Endothelial cell of umbilical vein (primary cell): ENCODE measurements around the gene PDK2. TPM values are rescaled to one million over a fixed set of nuclear protein-coding genes. Genes with fewer than 3 reads are reported as not detected.

Source experiments
- BruUV-seq: library from RNA; stranded (reverse); fragments of 400-500 nt; replicated peaks from 2 replicates; lab custom pipeline; 2021; lab: Mats Ljungman, UMichigan
- CTCF ChIA-PET: fragments of 300-600, 350-600 bp; sonication (Branson Sonifier 250); formaldehyde crosslinking; loops from one replicate; lab custom pipeline; 2021; ENCODE audit warnings: antibody characterized with exemption, inconsistent platforms; lab: Charles Lee
- POLR2A ChIA-PET: fragments of 300-600, 350-600 bp; sonication (Branson Sonifier 250); formaldehyde crosslinking; loops from one replicate; lab custom pipeline; 2021; ENCODE audit warnings: antibody characterized with exemption, inconsistent platforms; lab: Charles Lee
- DNase-seq: peaks from one replicate; pipeline ENCODE4 v3.0.0-alpha.2; 2011; ENCODE audit warnings: low read depth, low spot score
- FAIRE-seq: peaks from 2 replicates; lab custom pipeline; 2011; peaks lifted over from hg19 to GRCh38; lab: Jason Lieb, UNC
- H2AFZ ChIP-seq: 2 replicates; pipeline ENCODE4 v1.6.0; 2012; ENCODE audit warnings: low read depth, low read length, control low read depth, inconsistent platforms
- H3K27ac ChIP-seq: 2 replicates; pipeline ENCODE4 v1.5.1; 2011; ENCODE audit warnings: low read depth, mild to moderate bottlenecking, control low read depth, low read length, moderate library complexity; ENCODE audit not compliant: insufficient read depth
- H3K27me3 ChIP-seq, 2 experiments: 2 replicates each; pipeline versions ENCODE4 v1.6.0 to v1.6.1; 2011; ENCODE audit warnings: low read length in 2 of 2, mixed read lengths in 1 of 2; ENCODE audit not compliant: control insufficient read depth in 2 of 2, insufficient read depth in 2 of 2
- H3K36me3 ChIP-seq, 2 experiments: 2 replicates in 1 of 2; 3 replicates in 1 of 2; pipeline ENCODE4 v1.5.1; 2011; ENCODE audit warnings: low read length in 2 of 2, mild to moderate bottlenecking in 1 of 2, moderate library complexity in 1 of 2; ENCODE audit not compliant: control insufficient read depth in 2 of 2, insufficient read depth in 2 of 2; ENCODE audit errors: extremely low read depth in 1 of 2
- H3K4me1 ChIP-seq: 3 replicates; pipeline ENCODE4 v1.5.1; 2011; ENCODE audit warnings: mild to moderate bottlenecking, low read length; ENCODE audit not compliant: control insufficient read depth, insufficient read depth; ENCODE audit errors: extremely low read depth
- H3K4me2 ChIP-seq: 2 replicates; pipeline ENCODE4 v1.6.1; 2011; ENCODE audit warnings: low read length, control low read depth, mixed read lengths; ENCODE audit not compliant: insufficient read depth
- H3K4me3 ChIP-seq, 3 experiments: fragments of 200-600 bp in 1 of 3; sonication (generic), shearing (Covaris generic) in 1 of 3; replicated peaks in 1 of 3; 2 replicates each; pipeline ENCODE4 v1.5.1; 2011 to 2016; ENCODE audit warnings: control low read depth in 3 of 3, low read length in 3 of 3, mild to moderate bottlenecking in 2 of 3, inconsistent platforms in 1 of 3, low read depth in 1 of 3, moderate library complexity in 1 of 3; ENCODE audit not compliant: insufficient read depth in 1 of 3
- H3K79me2 ChIP-seq: 2 replicates; pipeline ENCODE4 v1.6.0; 2012; ENCODE audit warnings: low read length, inconsistent platforms; ENCODE audit not compliant: control insufficient read depth, insufficient read depth
- H3K9ac ChIP-seq: replicated peaks from 2 replicates; pipeline ENCODE3; 2011; ENCODE audit warnings: low read length, control low read depth; ENCODE audit not compliant: insufficient read depth; ENCODE audit errors: extremely low read depth
- H3K9me1 ChIP-seq: replicated peaks from 3 replicates; pipeline ENCODE4 v1.6.0; 2011; ENCODE audit warnings: mild to moderate bottlenecking, low read length; ENCODE audit not compliant: control insufficient read depth, insufficient read depth; ENCODE audit errors: extremely low read depth
- H3K9me3 ChIP-seq: replicated peaks from 2 replicates; pipeline ENCODE4 v1.5.1; 2012; ENCODE audit warnings: low read length, inconsistent platforms; ENCODE audit not compliant: control insufficient read depth, insufficient read depth
- H4K20me1 ChIP-seq: replicated peaks from 2 replicates; pipeline ENCODE3; 2011; ENCODE audit warnings: mild to moderate bottlenecking, low read length; ENCODE audit not compliant: control insufficient read depth, insufficient read depth; ENCODE audit errors: extremely low read depth
- EZH2 ChIP-seq: IDR thresholded peaks from 2 replicates; pipeline ENCODE4 v1.6.1; 2012; ENCODE audit warnings: borderline replicate concordance, low read depth, mild to moderate bottlenecking, moderate library complexity, low read length, inconsistent platforms; ENCODE audit not compliant: severe bottlenecking
- FOS ChIP-seq: IDR thresholded peaks from 2 replicates; pipeline ENCODE4 v1.6.1; 2011; ENCODE audit warnings: mild to moderate bottlenecking, low read length, moderate library complexity, borderline replicate concordance; ENCODE audit not compliant: insufficient read depth
- GATA2 ChIP-seq: IDR thresholded peaks from 2 replicates; pipeline ENCODE4 v1.7.0; 2011; ENCODE audit warnings: low read depth, mild to moderate bottlenecking, moderate library complexity, mixed read lengths, low read length; ENCODE audit not compliant: insufficient read length, insufficient read depth
- JUN ChIP-seq: IDR thresholded peaks from 2 replicates; pipeline ENCODE4 v1.6.1; 2011; ENCODE audit warnings: borderline replicate concordance, low read depth; ENCODE audit not compliant: insufficient read length, insufficient read depth
- MAX ChIP-seq: IDR thresholded peaks from 2 replicates; pipeline ENCODE4 v1.6.1; 2011; ENCODE audit not compliant: insufficient read depth, insufficient read length
- MYC ChIP-seq: IDR thresholded peaks from one replicate; pipeline ENCODE4 v1.6.1; 2011; ENCODE audit warnings: mild to moderate bottlenecking, low read depth, low read length
- POLR2A ChIP-seq: IDR thresholded peaks from 2 replicates; pipeline ENCODE4 v1.6.1; 2012; ENCODE audit warnings: low read depth, mild to moderate bottlenecking, control low read depth, low read length
- POLR2AphosphoS5 ChIP-seq: IDR thresholded peaks from 2 replicates; pipeline ENCODE4 v1.6.1; 2012; ENCODE audit warnings: low read depth, mild to moderate bottlenecking, control low read depth, low read length, moderate library complexity; ENCODE audit not compliant: insufficient read depth
- dilution Hi-C: fragments of 300-500 bp; cut with MboI; formaldehyde crosslinking; loops from one replicate; pipeline ENCODE4 v1.15.0; 2019; ENCODE audit warnings: low sequenced_read_pairs; ENCODE audit not compliant: extremely low pct_ligation_motif_present
- intact Hi-C: fragments of 100-400 bp; cut with micrococcal nuclease; formaldehyde crosslinking; loops from one replicate; pipeline ENCODE4 v1.10.0; 2022
- polyA plus RNA-seq, 4 experiments: library from polyadenylated mRNA; depleted of rRNA in 3 of 4; stranded (reverse) in 3 of 4; unstranded in 1 of 4; fragments of >200 nt; gene quantifications; 2 replicates each; pipeline versions ENCODE4 v1.2.1 to v1.2.3, GENCODE V29; 2011 to 2012; ENCODE audit warnings: missing spikeins in 1 of 4
- total RNA-seq: library from RNA; stranded (reverse); gene quantifications from 2 replicates; pipeline ENCODE4 v1.2.3, GENCODE V29; 2021
- TF ChIP-seq, protein P1 (sequence below), 2 donors: IDR thresholded peaks; 1 replicate in 1 of 2; 2 replicates in 1 of 2; pipeline ENCODE4 v1.5.1; 2011; ENCODE audit warnings: low read length in 2 of 2, mild to moderate bottlenecking in 2 of 2, moderate library complexity in 2 of 2, control low read depth in 1 of 2, inconsistent platforms in 1 of 2, low read depth in 1 of 2; ENCODE audit not compliant: insufficient read depth in 1 of 2; ENCODE audit errors: extremely low read depth in 1 of 2

The PDK2 gene
- total and polyA plus RNA-seq, 2 donors (not counting 3 experiments of a cell fraction or from before 2014, with no cell fraction given) = 21.3 to 114 TPM

GRCh38 chr17:50110591-50111349 lies 15.6 kb downstream of the PDK2 start:
- dilution Hi-C loops = no loop called here
- CTCF ChIA-PET = interaction anchor here (0.9 to 2.3 kb wide), 4 partner anchors 17 to 88 kb away, joined by 3 to 16 read pairs (median 6); no protein-coding TSS in a partner anchor
- no TSS peak for BruUV-seq

DNA sequence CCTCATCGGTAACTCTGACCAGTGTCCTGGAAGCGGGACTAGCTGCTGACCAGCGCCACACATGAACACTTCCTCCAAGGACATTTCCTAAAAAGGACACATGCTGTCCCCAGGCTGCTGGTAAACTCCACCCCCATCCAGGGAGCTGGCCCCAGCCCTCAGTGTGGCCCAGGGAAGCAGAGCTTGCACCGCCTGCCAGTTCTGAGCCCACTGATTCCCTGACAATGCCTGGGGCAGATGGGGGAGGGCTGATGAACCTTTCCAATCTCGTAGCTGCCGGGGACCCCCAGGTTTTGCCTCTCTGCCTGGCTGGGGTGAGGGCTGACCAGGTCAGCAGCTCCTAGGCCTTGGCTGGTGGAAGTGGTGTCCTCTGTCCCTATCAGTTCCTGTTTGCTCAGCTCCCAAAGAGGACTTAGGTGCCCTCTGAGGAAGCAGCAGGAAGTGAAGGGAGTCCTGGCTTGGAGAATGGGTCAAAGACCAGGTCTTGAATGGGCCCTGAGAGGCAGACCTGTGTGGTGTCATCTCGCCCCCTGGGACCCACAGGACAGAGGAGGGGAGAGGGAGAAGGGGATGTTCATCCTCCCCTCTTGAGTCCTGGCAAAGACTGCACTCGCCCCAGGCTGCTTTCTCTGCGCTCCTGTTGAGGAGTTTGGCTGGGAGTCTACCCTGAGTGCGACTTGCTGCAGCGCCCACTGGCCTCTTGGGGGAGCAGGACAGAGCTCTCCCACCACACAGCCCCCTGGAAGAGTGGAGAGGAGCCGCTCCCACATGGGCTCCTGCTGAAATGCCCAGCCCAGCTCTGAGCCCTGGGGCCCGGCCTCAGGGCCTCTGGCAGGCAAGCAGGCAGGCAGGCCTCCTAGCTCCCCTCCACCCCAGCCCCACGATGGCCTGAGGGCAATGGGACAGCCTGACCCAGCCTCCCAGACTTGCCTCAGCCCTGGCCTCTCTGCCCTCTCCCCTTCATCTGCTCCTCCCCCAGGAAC lies 16.8 kb downstream of the PDK2 start:
- no peaks in the 10 kb centered on the region for H4K20me1 ChIP-seq
- H2AFZ ChIP-seq = no peak overlapping the region
- no peaks in the 10 kb centered on the region for H3K9me3 ChIP-seq
- POLR2A ChIA-PET = no interaction called here
- intact Hi-C loops (loop anchor here (10.0 kb wide), 1 partner anchor 153 kb away; no protein-coding TSS in a partner anchor), dilution Hi-C loops (no loop called here)
- BruUV-seq = no TSS peak
- CTCF ChIA-PET = interaction anchor here (0.7 to 2.3 kb wide), 8 partner anchors 11 to 186 kb away, joined by 3 to 16 read pairs (median 4); no protein-coding TSS in a partner anchor
- H3K4me3 ChIP-seq = no peak overlapping the region
- H3K36me3 ChIP-seq = peaks cover 0 to 4% of the 10 kb centered on the region in 2 experiments
- H3K27me3 ChIP-seq = no peaks in the 10 kb centered on the region
- H3K9me1 ChIP-seq = no peaks in the 10 kb centered on the region
- no peak overlapping the region for H3K9ac ChIP-seq
- TF ChIP-seq, protein P1, sequence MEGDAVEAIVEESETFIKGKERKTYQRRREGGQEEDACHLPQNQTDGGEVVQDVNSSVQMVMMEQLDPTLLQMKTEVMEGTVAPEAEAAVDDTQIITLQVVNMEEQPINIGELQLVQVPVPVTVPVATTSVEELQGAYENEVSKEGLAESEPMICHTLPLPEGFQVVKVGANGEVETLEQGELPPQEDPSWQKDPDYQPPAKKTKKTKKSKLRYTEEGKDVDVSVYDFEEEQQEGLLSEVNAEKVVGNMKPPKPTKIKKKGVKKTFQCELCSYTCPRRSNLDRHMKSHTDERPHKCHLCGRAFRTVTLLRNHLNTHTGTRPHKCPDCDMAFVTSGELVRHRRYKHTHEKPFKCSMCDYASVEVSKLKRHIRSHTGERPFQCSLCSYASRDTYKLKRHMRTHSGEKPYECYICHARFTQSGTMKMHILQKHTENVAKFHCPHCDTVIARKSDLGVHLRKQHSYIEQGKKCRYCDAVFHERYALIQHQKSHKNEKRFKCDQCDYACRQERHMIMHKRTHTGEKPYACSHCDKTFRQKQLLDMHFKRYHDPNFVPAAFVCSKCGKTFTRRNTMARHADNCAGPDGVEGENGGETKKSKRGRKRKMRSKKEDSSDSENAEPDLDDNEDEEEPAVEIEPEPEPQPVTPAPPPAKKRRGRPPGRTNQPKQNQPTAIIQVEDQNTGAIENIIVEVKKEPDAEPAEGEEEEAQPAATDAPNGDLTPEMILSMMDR (IDR thresholded peaks at IDR 0.05; ENCODE audit: extremely low read depth in 1 of 2, insufficient read depth in 1 of 2, low read depth in 1 of 2, low read length in 2 of 2) = no peak
- TF ChIP-seq FOS = no peak
- TF ChIP-seq MAX = no peak
- no peak for TF ChIP-seq GATA2
- TF ChIP-seq EZH2 = no peak
- TF ChIP-seq POLR2A = no peak
- no peak for TF ChIP-seq MYC
- no peak for TF ChIP-seq JUN
- no peak for TF ChIP-seq POLR2AphosphoS5
- H3K4me2 ChIP-seq = no peak overlapping the region
- no peak for FAIRE-seq
- H3K4me1 ChIP-seq = no peaks in the 10 kb centered on the region
- no peak overlapping the region for H3K27ac ChIP-seq
- no peak for DNase-seq
- no peaks in the 10 kb centered on the region for H3K79me2 ChIP-seq

More at GRCh38 chr17:50110591-50111349, 15.6 kb downstream of the PDK2 start:
- Histone ChIP-seq H3K9me3 (no peaks in the 10 kb centered on the region), H3K4me1 (no peaks in the 10 kb centered on the region), H3K79me2 (no peaks in the 10 kb centered on the region), H3K27me3 (no peaks in the 10 kb centered on the region), H3K36me3 (peaks cover 0 to 4% of the 10 kb centered on the region in 2 experiments), H4K20me1 (no peaks in the 10 kb centered on the region), H2AFZ (no peak overlapping the region), H3K4me2 (no peak overlapping the region), H3K9me1 (no peaks in the 10 kb centered on the region), H3K9ac (no peak overlapping the region), H3K4me3 (no peak overlapping the region), H3K27ac (no peak overlapping the region)
- intact Hi-C loops = loop anchor here (10.0 kb wide), 1 partner anchor 154 kb away; no protein-coding TSS in a partner anchor
- no peak for TF ChIP-seq GATA2
- TF ChIP-seq POLR2AphosphoS5 = no peak
- TF ChIP-seq EZH2 = no peak
- no peak for TF ChIP-seq JUN
- no peak for TF ChIP-seq FOS
- TF ChIP-seq MYC = no peak
- DNase-seq (no peak), FAIRE-seq (no peak)
- POLR2A ChIA-PET = no interaction called here
